B cell (primary cell): ENCODE measurements around the gene HS1BP3. TPM values are rescaled to one million over a fixed set of nuclear protein-coding genes. Genes with fewer than 3 reads are reported as not detected.

ENCODE experiments used
- ATAC-seq: fragments of 200-7000 bp; cut with Tn5 transposase; one replicate; pipeline ENCODE4 v1.10.0; 2021; ENCODE audit warnings: low read depth, mild to moderate bottlenecking, moderate number of reproducible peaks, moderate library complexity
- CTCF ChIA-PET: fragments of 350-600 bp; sonication (Branson Sonifier 250); formaldehyde crosslinking; loops from one replicate; lab custom pipeline; 2021; ENCODE audit warnings: antibody characterized with exemption, inconsistent platforms; lab: Charles Lee
- POLR2A ChIA-PET: fragments of 350-600 bp; sonication (Branson Sonifier 250); formaldehyde crosslinking; loops from one replicate; lab custom pipeline; 2021; ENCODE audit warnings: antibody characterized with exemption; lab: Charles Lee
- DNase-seq: peaks from one replicate; pipeline ENCODE4 v3.0.0; 2013
- H2AFZ ChIP-seq: 2 replicates; pipeline ENCODE4 v1.6.1; 2012; ENCODE audit warnings: mild to moderate bottlenecking, low read depth, low read length; ENCODE audit not compliant: insufficient read depth, poor library complexity, severe bottlenecking
- H3K27ac ChIP-seq, 2 donors: 1 replicate in 1 of 2; 2 replicates in 1 of 2; pipeline ENCODE4 v1.5.1; 2012 to 2013; ENCODE audit warnings: low read length in 2 of 2, mild to moderate bottlenecking in 2 of 2, moderate library complexity in 1 of 2
- H3K27me3 ChIP-seq, 4 experiments: fragments of 200-600 bp in 1 of 4; sonication (generic) in 1 of 4; replicated peaks in 1 of 4; 1 replicate in 2 of 4; 2 replicates in 2 of 4; pipeline versions ENCODE4 v1.6.1 to v1.7.0; 2013 to 2016; ENCODE audit warnings: low read length in 3 of 4, mild to moderate bottlenecking in 2 of 4, mixed read lengths in 1 of 4, moderate library complexity in 1 of 4; ENCODE audit not compliant: insufficient read depth in 4 of 4, control insufficient read depth in 3 of 4; ENCODE audit errors: control extremely low read depth in 1 of 4
- H3K36me3 ChIP-seq, 2 experiments: replicated peaks in 1 of 2; 1 replicate in 1 of 2; 2 replicates in 1 of 2; pipeline versions ENCODE4 v1.6.1 to v1.7.1; 2013; ENCODE audit warnings: low read length in 1 of 2; ENCODE audit not compliant: insufficient read depth in 2 of 2, control insufficient read depth in 1 of 2; ENCODE audit errors: control extremely low read depth in 1 of 2, extremely low read depth in 1 of 2
- H3K4me1 ChIP-seq, 2 donors: fragments of 200-600 bp in 1 of 2; sonication (generic) in 1 of 2; 1 replicate in 1 of 2; 2 replicates in 1 of 2; pipeline versions ENCODE4 v1.5.1 to v1.6.1; 2013 to 2017; ENCODE audit warnings: low read length in 2 of 2; ENCODE audit not compliant: control insufficient read depth in 2 of 2, insufficient read depth in 2 of 2
- H3K4me2 ChIP-seq: replicated peaks from 2 replicates; pipeline ENCODE3; 2012; ENCODE audit warnings: mild to moderate bottlenecking, low read depth, low read length; ENCODE audit not compliant: poor library complexity, severe bottlenecking
- H3K4me3 ChIP-seq, 5 experiments: fragments of 200-600 bp in 1 of 5; sonication (generic) in 1 of 5; 1 replicate in 3 of 5; 2 replicates in 2 of 5; pipeline versions ENCODE4 v1.5.1 to v1.7.0; 2011 to 2016; ENCODE audit warnings: low read length in 4 of 5, mild to moderate bottlenecking in 4 of 5, low read depth in 2 of 5, control low read depth in 1 of 5, moderate library complexity in 1 of 5; ENCODE audit not compliant: insufficient read depth in 1 of 5; ENCODE audit errors: control extremely low read depth in 1 of 5, extremely low read depth in 1 of 5
- H3K79me2 ChIP-seq: fragments of 200-600 bp; sonication (generic); one replicate; pipeline ENCODE4 v1.6.0; 2016; ENCODE audit warnings: low read length; ENCODE audit not compliant: control insufficient read depth, insufficient read depth
- H3K9ac ChIP-seq: fragments of 200-600 bp; sonication (generic); 2 replicates; pipeline ENCODE4 v1.6.1; 2017; ENCODE audit warnings: mild to moderate bottlenecking, low read length, moderate library complexity
- H3K9me3 ChIP-seq, 3 donors: one replicate each; pipeline versions ENCODE4 v1.6.1 to v1.7.1; 2013; ENCODE audit warnings: low read length in 2 of 3; ENCODE audit not compliant: control insufficient read depth in 2 of 3, insufficient read depth in 1 of 3; ENCODE audit errors: control extremely low read depth in 1 of 3
- H4K20me1 ChIP-seq: 2 replicates; pipeline ENCODE4 v1.6.0; 2012; ENCODE audit warnings: mild to moderate bottlenecking, low read length; ENCODE audit not compliant: insufficient read depth, control insufficient read depth, poor library complexity, severe bottlenecking
- H3K27ac Mint-ChIP-seq: one replicate; pipeline ENCODE4 v1.8.0; 2021; ENCODE audit warnings: mixed read lengths
- H3K27me3 Mint-ChIP-seq: one replicate; pipeline ENCODE4 v1.8.0; 2021; ENCODE audit warnings: mixed read lengths
- H3K4me1 Mint-ChIP-seq: one replicate; pipeline ENCODE4 v1.8.0; 2021; ENCODE audit warnings: mixed read lengths
- H3K4me3 Mint-ChIP-seq: one replicate; pipeline ENCODE4 v1.8.0; 2021; ENCODE audit warnings: mixed read lengths
- H3K9me3 Mint-ChIP-seq: one replicate; pipeline ENCODE4 v1.8.0; 2022; ENCODE audit warnings: mixed read lengths; ENCODE audit not compliant: insufficient read depth
- CTCF ChIP-seq: fragments of 200-600 bp; IDR thresholded peaks from one replicate; pipeline ENCODE4 v1.8.0; 2022; ENCODE audit warnings: antibody characterized with exemption, mild to moderate bottlenecking
- EZH2 ChIP-seq: IDR thresholded peaks from 2 replicates; pipeline ENCODE4 v1.6.1; 2012; ENCODE audit warnings: borderline replicate concordance, low read depth, mild to moderate bottlenecking, moderate library complexity, low read length; ENCODE audit not compliant: insufficient read depth, poor library complexity, severe bottlenecking
- WGBS: methylation state at CpG from one replicate; pipeline ENCODE4 v1.1.5; 2013; ENCODE audit warnings: missing lambda C conversion rate; ENCODE audit not compliant: insufficient coverage; 5-methylcytosine and 5-hydroxymethylcytosine counted together
- intact Hi-C: fragments of 100-400 bp; cut with micrococcal nuclease; formaldehyde crosslinking; loops from one replicate; pipeline ENCODE4 v1.10.0; 2022
- polyA plus RNA-seq: library from polyadenylated mRNA; depleted of rRNA; stranded (reverse); fragments of >200 nt; gene quantifications from 2 replicates; pipeline ENCODE4 v1.2.3, GENCODE V29; 2012
- total RNA-seq, 2 donors: library from RNA; stranded (reverse); fragments of 120-200 nt in 1 of 2; gene quantifications; 1 replicate in 1 of 2; 2 replicates in 1 of 2; pipeline versions ENCODE4 v1.2.3 to v1.2.4, GENCODE V29; 2013 to 2022

HS1BP3 gene
- total and polyA plus RNA-seq, 2 donors (not counting 1 experiment from before 2014, with no cell fraction given) = 27.8 to 28.7 TPM

- no peaks in the 10 kb centered on the region for H4K20me1 ChIP-seq
- Mint-ChIP-seq H3K27ac (peak overlapping the region; percentile 69), H3K4me1 (peaks cover 37% of the 10 kb centered on the region), H3K4me3 (peak overlapping the region; percentile 95), H3K9me3 (no peaks in the 10 kb centered on the region), H3K27me3 (peaks cover 14% of the 10 kb centered on the region)
- ATAC-seq = no peak
- no peak overlapping the region for H3K4me2 ChIP-seq
- no peak overlapping the region for H3K9ac ChIP-seq
- ChIA-PET CTCF (interaction anchor here (0.9 to 8.9 kb wide), 6 partner anchors 11 to 312 kb away, joined by 3 to 331 read pairs (median 114); partner anchors contain the start of gene HS1BP3), POLR2A (interaction anchor here (1.4 to 2.6 kb wide), 2 partner anchors 11 to 217 kb away, joined by 5 to 17 read pairs; partner anchors contain the start of gene RHOB)
- peaks cover 0 to 84% (median 19%) of the 10 kb centered on the region in 4 experiments for H3K27me3 ChIP-seq
- 57% methylated on average over 13 of the region's 17 CpGs for WGBS
- H3K27ac ChIP-seq = no peak overlapping the region
- no peak overlapping the region for H2AFZ ChIP-seq
- H3K9me3 ChIP-seq = peaks cover 0 to 15% (median 0%) of the 10 kb centered on the region in 3 donors
- no peaks in the 10 kb centered on the region for H3K36me3 ChIP-seq
- H3K79me2 ChIP-seq = peaks cover 3% of the 10 kb centered on the region
- DNase-seq = peak; percentile 29
- no peak overlapping the region for H3K4me3 ChIP-seq
- intact Hi-C loops = no loop called here
- H3K4me1 ChIP-seq = peaks cover 34 to 52% of the 10 kb centered on the region in 2 donors
- TF ChIP-seq EZH2 (no peak), CTCF (no peak)
Observed at GRCh38 chr2:20664431-20665242, 13.7 kb upstream of the HS1BP3 start.

GRCh38 chr2:20664071-20664390 is 13.1 kb upstream of the HS1BP3 start:
- H3K27ac Mint-ChIP-seq = no peak overlapping the region
- H3K4me1 ChIP-seq = peaks cover 29 to 46% of the 10 kb centered on the region in 2 donors
- H3K9ac ChIP-seq = no peak overlapping the region
- H3K9me3 ChIP-seq = peaks cover 0 to 14% (median 0%) of the 10 kb centered on the region in 3 donors
- H3K4me3 ChIP-seq = no peak overlapping the region
- ChIA-PET POLR2A (interaction anchor here (1.4 kb wide), 1 partner anchor 12 kb away, joined by 5 read pairs; no protein-coding TSS in a partner anchor), CTCF (interaction anchor here (0.8 to 8.9 kb wide), 7 partner anchors 12 to 312 kb away, joined by 3 to 331 read pairs (median 6); partner anchors contain the start of gene HS1BP3)
- no CpG with 5 or more reads among the region's 2 CpGs for WGBS
- no peak overlapping the region for H3K27ac ChIP-seq
- H2AFZ ChIP-seq = no peak overlapping the region
- H3K9me3 Mint-ChIP-seq = no peaks in the 10 kb centered on the region
- ATAC-seq (no peak), DNase-seq (no peak)
- peaks cover 0 to 78% (median 16%) of the 10 kb centered on the region in 4 experiments for H3K27me3 ChIP-seq
- no peaks in the 10 kb centered on the region for H3K36me3 ChIP-seq
- H3K79me2 ChIP-seq = peaks cover 3% of the 10 kb centered on the region
- H4K20me1 ChIP-seq = no peaks in the 10 kb centered on the region
- H3K4me1 Mint-ChIP-seq = peaks cover 34% of the 10 kb centered on the region
- peaks cover 19% of the 10 kb centered on the region for H3K27me3 Mint-ChIP-seq
- no peak for TF ChIP-seq EZH2
- no peak for TF ChIP-seq CTCF
- H3K4me3 Mint-ChIP-seq = no peak overlapping the region
- intact Hi-C loops = no loop called here
- H3K4me2 ChIP-seq = no peak overlapping the region
